Hepatocyte (in vitro differentiated cells): ENCODE data around the gene NBPF11.
"Not testable (repeated sequence)": the region's sequence is repeated elsewhere in the genome, so short reads cannot be mapped to it uniquely, and the experiment has no call there.

Experiments used
- CTCF ChIP-seq: fragments of 200-600 bp; sonication (generic); IDR thresholded peaks from 2 replicates; pipeline ENCODE4 v1.5.1; 2016; ENCODE audit warnings: antibody characterized with exemption, mild to moderate bottlenecking; ENCODE audit not compliant: poor library complexity
- EZH2 ChIP-seq: fragments of 200-600 bp; sonication (generic); IDR thresholded peaks from 2 replicates; pipeline ENCODE4 v1.6.1; 2016; ENCODE audit warnings: antibody characterized with exemption, mild to moderate bottlenecking, borderline replicate concordance

- not testable (repeated sequence) for TF ChIP-seq CTCF, EZH2
Measured at GRCh38 chr1:148157803-148158202, 5.7 kb upstream of the NBPF11 start.
